WERI-Rb-1 (cell line): ENCODE measurements around the gene SIAH3.
"Not testable (repeated sequence)": the region's sequence is repeated elsewhere in the genome, so short reads cannot be mapped to it uniquely, and the experiment has no call there.

Source experiments
- DNase-seq: peaks from one replicate; pipeline ENCODE4 v3.0.0-alpha.2; 2020
- H3K27ac ChIP-seq: fragments of 250-450 bp; sonication (Bioruptor Pico); 2 replicates; pipeline ENCODE4 v1.5.1; 2020; ENCODE audit warnings: mild to moderate bottlenecking, moderate library complexity
- H3K27me3 ChIP-seq: fragments of 250-450 bp; sonication (Bioruptor Pico); 2 replicates; pipeline ENCODE4 v1.5.1; 2021; ENCODE audit warnings: mild to moderate bottlenecking, low read depth, moderate library complexity; ENCODE audit not compliant: insufficient read depth, severe bottlenecking
- H3K36me3 ChIP-seq: fragments of 250-450 bp; sonication (Bioruptor Pico); 2 replicates; pipeline ENCODE4 v1.5.1; 2020; ENCODE audit warnings: mild to moderate bottlenecking, moderate library complexity
- H3K4me3 ChIP-seq: 2 replicates; pipeline ENCODE4 v1.5.1; 2011; ENCODE audit warnings: low read depth, mild to moderate bottlenecking, control low read depth, low read length
- H3K9me3 ChIP-seq: fragments of 250-450 bp; sonication (Bioruptor Pico); 2 replicates; pipeline ENCODE4 v1.5.1; 2021; ENCODE audit warnings: mild to moderate bottlenecking, moderate library complexity; ENCODE audit not compliant: severe bottlenecking
- TF ChIP-seq, protein P1 (sequence below): IDR thresholded peaks from 2 replicates; pipeline ENCODE4 v1.5.1; 2011; ENCODE audit warnings: low read depth, mild to moderate bottlenecking, control low read depth, inconsistent platforms, low read length

SIAH3 gene

DNA sequence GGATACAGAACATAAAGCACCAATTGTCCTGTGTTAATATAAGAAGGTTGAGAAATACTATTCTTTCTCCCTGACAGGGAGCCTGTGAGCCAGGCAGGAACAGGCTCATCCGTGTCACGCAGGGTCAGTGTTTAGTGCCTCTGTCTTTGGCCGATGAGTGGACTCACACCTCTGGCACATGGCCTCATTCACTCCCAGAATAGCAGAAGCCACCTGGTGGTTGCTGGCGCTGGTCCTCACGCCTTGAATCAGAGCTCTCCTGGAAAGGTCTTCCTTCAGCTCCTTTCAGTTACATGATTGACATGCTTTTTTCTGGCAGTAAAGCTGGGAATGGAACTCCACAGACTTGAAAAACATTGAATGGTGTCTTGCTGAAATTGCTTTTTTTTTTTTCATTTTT lies 28.1 kb upstream of the SIAH3 start:
- Histone ChIP-seq H3K4me3 (no peak overlapping the region), H3K27ac (no peak overlapping the region), H3K27me3 (no peaks in the 10 kb centered on the region), H3K36me3 (no peaks in the 10 kb centered on the region), H3K9me3 (no peaks in the 10 kb centered on the region)
- TF ChIP-seq, protein P1, sequence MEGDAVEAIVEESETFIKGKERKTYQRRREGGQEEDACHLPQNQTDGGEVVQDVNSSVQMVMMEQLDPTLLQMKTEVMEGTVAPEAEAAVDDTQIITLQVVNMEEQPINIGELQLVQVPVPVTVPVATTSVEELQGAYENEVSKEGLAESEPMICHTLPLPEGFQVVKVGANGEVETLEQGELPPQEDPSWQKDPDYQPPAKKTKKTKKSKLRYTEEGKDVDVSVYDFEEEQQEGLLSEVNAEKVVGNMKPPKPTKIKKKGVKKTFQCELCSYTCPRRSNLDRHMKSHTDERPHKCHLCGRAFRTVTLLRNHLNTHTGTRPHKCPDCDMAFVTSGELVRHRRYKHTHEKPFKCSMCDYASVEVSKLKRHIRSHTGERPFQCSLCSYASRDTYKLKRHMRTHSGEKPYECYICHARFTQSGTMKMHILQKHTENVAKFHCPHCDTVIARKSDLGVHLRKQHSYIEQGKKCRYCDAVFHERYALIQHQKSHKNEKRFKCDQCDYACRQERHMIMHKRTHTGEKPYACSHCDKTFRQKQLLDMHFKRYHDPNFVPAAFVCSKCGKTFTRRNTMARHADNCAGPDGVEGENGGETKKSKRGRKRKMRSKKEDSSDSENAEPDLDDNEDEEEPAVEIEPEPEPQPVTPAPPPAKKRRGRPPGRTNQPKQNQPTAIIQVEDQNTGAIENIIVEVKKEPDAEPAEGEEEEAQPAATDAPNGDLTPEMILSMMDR, result peak; percentile 82
- peak; percentile 77 for DNase-seq

DNA sequence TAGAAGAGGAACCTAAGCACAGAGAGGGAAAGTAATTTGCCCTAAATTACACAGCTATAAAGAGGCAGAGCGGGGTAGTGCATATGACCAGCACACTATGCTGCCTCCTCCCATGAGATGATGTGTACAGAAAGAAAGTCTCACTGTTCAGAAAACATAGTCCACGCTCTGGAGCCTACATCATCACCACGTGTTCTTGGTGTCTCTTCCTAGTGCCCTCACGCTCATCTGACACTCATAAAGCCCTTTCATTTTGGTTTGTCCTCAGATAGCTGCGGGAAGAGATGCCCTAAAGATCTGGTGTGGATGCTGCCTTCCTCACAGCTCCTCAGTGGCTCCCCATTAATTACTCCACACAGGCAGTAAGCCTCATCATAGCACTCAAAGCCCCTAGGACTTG lies 27.4 kb upstream of the SIAH3 start:
- no peaks in the 10 kb centered on the region for H3K9me3 ChIP-seq
- H3K4me3 ChIP-seq, result no peak overlapping the region
- H3K27me3 ChIP-seq, result no peaks in the 10 kb centered on the region
- no peak for DNase-seq
- H3K36me3 ChIP-seq, result no peaks in the 10 kb centered on the region
- H3K27ac ChIP-seq, result no peak overlapping the region
- TF ChIP-seq, protein P1, result no peak

DNA sequence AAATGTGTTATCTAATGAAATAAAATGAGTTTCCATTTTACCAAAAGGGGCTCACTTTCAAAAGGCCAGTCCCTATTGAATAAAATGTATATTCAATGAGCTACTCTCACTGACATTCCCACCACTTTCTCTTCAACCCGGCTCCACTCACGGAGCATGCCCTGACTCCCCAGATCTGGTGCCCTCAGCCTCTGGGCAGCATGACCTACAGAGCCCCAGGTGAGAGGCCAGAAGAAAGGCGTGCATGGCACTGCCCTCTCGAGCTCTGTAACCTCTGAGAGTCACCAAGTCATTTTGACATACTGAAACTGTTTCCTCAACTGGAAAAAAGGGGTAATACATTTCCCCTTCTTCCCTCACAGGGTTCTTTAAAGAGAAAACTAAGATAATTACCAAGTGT lies 25.2 kb upstream of the SIAH3 start:
- no peaks in the 10 kb centered on the region for H3K9me3 ChIP-seq
- H3K36me3 ChIP-seq, result no peaks in the 10 kb centered on the region
- H3K4me3 ChIP-seq, result no peak overlapping the region
- TF ChIP-seq, protein P1, result no peak
- H3K27me3 ChIP-seq, result no peaks in the 10 kb centered on the region
- H3K27ac ChIP-seq, result no peak overlapping the region
- no peak for DNase-seq

DNA sequence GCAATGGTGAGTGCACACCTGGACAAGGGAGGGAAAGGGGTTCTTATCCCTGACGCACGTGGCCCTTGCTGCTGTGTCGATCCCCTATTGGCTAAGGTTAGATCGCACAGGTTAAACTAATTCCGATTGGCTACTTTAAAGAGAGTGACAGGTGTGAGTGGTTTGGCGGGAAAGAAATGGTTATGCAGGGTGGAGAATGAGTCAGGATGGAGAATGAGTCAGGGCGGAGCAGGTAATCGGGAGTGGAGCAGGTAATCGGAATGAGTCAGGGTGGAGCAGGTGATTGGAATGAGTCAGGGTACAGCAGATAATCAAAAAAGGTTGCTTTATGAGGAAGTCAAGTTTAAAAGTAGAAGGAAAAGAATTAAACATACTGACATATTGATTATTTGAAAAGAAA lies 24.4 kb upstream of the SIAH3 start:
- peaks cover 1% of the 10 kb centered on the region for H3K9me3 ChIP-seq
- no peak overlapping the region for H3K27ac ChIP-seq
- DNase-seq, result no peak
- H3K4me3 ChIP-seq, result no peak overlapping the region
- no peaks in the 10 kb centered on the region for H3K36me3 ChIP-seq
- TF ChIP-seq, protein P1, result no peak
- H3K27me3 ChIP-seq, result no peaks in the 10 kb centered on the region

DNA sequence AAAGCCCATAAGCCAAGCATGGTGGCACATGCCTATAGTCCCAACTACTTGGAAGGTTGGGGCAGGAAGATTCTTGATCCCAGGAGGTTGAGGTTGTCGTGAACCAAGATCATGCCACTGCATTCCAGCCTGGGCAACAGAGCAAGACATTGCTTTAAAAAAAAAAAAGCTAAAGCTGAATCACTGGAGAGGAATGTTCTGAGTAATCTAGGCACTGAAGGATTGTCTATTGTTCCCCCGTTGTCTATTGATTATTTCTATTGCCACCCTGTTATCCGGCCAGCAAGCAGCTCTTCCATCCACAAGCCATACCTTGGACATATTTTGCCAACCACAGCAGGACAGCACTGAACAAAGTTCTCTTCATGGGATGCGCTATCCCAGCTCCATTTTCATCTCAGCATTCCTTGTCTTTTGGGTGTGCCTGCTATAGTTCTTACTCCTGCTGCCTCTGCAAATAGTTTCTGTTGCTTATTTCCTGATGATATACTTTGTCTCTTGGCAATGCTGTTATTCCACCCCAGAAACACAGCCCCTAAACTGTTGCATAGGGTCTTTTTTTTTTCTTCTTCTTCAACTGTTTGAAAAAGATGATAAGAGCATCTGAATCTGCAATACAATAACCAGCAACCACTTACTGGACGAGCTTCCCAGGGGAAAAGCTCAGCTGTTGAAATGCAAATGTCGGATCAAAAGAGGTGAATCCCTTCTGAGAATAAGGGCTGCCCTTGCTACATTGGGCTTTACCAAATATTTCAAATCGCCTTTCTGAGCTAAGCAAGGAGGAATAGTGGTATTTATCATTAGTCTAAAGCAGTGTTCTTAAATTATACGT lies 22.2 kb upstream of the SIAH3 start:
- H3K9me3 ChIP-seq, result peaks cover 3% of the 10 kb centered on the region
- no peak for DNase-seq
- H3K27ac ChIP-seq, result peak overlapping the region; percentile 59
- H3K4me3 ChIP-seq, result no peak overlapping the region
- TF ChIP-seq, protein P1, result no peak
- no peaks in the 10 kb centered on the region for H3K36me3 ChIP-seq
- H3K27me3 ChIP-seq, result no peaks in the 10 kb centered on the region

DNA sequence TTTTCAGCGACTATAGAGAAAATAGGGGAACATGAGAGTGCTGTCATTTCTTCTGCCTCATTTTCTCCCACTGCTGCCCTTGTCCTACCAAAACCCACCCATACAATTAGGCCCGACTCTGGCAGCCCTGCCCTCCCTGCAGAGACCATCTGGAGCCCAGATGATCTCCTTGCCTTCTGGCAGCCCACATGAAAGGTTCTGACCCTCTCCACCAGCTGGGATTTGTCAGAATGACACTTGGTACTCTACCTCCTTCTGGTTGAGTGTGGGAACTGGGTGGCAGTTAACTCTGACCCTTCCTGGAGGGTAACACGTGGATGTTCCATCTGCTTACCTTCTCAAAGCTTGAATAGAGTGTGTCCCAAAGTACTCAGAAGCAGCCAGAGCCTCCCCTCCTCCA lies 21.0 kb upstream of the SIAH3 start:
- H3K27me3 ChIP-seq, result no peaks in the 10 kb centered on the region
- no peak overlapping the region for H3K4me3 ChIP-seq
- H3K9me3 ChIP-seq, result peaks cover 3% of the 10 kb centered on the region
- no peaks in the 10 kb centered on the region for H3K36me3 ChIP-seq
- peak; percentile 82 for DNase-seq
- TF ChIP-seq, protein P1, result peak; percentile 25; the same call in 1 of the 2 replicates
- H3K27ac ChIP-seq, result peak overlapping the region; percentile 59

DNA sequence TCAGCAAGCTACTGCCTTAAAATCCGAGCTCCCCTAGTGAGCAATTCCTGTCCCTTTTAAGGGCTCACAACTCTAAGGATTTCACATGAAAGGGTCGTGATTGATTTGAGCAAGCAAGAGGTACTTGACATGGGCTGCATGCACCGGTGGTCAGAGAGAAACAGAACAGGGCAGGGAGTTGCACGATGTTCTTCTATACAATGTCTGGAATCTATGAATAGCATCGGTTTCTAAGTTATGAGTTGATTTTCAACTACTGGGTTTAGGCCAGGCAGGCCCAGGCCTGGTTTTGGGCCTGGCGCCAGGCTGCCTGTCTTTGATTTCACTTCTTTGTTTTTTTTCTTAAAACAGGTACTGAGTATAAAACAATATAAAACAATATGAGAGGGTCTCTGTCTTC lies 19.6 kb upstream of the SIAH3 start:
- H3K27me3 ChIP-seq, H3K4me3 ChIP-seq, DNase-seq, H3K9me3 ChIP-seq, H3K27ac ChIP-seq, H3K36me3 ChIP-seq: not testable (repeated sequence)
